ENCODE data around the gene RAPGEF5.

Gene RAPGEF5

DNA sequence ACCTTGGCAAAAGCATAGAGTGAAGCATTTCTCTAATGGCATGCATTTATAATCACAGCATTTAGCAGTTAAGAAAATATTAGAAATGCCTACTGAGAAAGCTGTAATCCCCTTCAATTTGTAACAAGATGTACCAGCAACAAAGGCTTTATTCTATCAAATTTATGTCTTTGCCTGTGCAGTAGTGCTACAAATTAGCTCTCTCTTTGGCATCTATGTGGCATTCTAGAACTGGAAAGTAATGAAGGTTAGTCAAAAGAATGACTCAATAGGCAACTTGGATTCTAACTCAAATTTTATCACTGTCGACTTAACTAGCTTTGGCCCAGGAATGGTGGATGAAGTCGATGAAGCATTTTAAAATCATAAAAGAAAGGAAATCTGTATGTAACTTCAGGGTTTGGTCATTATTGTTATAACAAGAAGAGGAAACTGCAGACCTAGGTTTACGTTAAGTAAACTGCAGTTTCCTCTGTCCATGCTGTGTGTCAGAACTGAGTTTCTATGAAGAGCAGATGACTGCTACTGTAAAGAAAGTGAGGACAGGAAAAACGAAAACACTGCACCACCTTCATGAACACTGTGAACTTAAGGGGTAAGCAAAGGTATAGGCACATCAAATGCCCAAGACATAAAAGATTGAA lies 140.0 kb downstream of the RAPGEF5 start:
- no peak for DNase-seq (ENCODE audit: low read depth)

DNA sequence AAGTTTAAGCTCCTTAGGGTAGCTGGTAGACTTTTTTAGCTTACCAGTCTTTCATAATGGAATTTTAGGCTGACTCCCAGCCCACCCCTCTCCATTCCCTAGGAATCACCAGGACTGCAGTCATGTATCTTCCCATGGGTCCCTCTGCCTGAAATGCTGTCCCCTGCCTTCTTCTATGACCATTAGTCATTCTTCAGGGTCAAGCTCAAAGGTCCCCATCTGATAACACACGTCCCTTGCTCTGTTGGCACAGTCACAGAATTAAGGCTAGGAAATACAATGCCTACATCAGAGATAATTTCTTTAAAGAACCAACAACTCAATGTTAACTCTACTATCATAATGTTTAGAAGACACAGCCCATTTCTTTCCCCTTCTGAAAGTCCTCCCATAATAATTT lies 140.6 kb downstream of the RAPGEF5 start:
- DNase-seq (ENCODE audit: low read depth) = no peak

DNA sequence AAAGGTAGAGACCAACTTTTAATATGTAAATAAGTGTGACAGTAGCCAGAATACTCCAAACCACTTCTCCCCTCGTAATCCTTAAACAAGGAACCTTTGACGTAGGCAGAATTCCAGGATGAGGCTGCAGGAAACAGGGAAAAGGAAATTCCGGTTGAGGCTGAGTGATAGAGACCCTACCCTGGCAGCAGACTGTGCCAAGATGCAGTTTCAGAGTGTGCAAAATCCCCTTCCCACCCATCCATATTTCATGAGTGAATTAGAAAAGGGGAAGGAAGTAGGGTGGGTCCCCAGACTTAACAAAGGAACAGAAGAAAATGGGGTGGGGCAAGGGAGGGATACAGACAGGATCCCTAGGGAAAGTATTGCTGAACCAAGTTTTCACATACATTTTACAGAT lies 143.0 kb downstream of the RAPGEF5 start:
- DNase-seq (ENCODE audit: low read depth) = no peak

- DNase-seq (ENCODE audit: low read depth) = no peak
These were observed 143.9 kb downstream of the RAPGEF5 start for GRCh38 chr7:22213081-22213480.

DNA sequence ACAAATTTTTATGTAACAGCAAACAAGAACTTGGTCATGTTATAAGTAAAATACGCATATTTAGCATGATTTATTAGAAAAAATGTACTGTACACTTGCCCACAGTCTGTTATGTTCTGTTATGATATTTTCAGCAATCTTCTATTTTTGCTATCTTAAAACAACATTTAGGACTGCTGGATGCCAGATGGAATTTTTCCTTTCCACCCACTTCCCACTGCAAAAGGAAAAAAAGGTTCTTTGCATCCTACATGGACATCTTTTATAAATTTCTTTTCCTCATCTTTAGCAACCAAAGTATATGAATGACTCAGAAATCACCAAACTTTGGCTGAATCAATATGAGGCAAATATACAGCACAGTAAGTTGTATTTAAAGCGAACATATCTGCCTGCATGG lies 146.0 kb downstream of the RAPGEF5 start:
- no peak for DNase-seq (ENCODE audit: low read depth)

- no peak for DNase-seq (ENCODE audit: low read depth)
These were observed 146.6 kb downstream of the RAPGEF5 start for GRCh38 chr7:22210355-22210754.

DNA sequence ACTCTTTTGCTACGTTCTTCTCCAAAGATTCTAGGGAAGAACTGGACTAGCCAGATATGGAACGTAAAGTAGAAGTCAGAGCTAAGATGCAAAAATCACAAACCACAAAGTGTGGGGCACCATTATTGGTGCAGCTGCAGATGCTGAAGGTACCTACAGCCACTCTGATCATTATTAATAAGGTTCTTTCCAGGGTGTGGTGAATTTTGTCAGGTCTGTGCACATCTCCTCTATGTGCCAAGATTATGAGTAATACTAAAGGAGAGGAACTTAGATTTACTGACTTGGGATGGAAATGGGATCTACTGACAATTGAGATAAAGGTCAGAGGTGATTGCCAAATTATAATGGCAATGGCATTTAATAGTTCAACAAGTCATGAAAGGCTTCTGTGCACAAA lies 148.2 kb downstream of the RAPGEF5 start:
- no peak for DNase-seq (ENCODE audit: low read depth)

GRCh38 chr7:22207724-22208225 lies 149.2 kb downstream of the RAPGEF5 start:
- no peak for DNase-seq (ENCODE audit: low read depth)

DNA sequence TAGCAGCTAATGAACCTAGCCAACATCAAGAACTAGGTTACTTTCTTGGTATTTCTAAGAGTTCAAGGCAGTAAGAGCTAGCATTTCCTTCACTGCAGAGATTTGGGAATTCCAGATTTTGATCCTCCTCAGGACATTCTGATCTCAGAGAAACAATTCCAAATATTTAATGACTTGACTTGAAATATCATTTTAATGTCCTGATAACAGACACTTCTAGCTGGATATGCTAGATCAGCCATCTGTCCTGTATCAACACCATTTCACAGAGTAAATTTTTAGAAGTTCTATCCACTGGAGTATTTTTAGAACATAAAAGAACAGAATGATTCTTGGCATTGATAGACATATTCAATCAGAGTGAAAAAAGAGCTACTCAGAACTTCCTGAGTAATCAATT lies 151.3 kb downstream of the RAPGEF5 start:
- no peak for DNase-seq (ENCODE audit: low read depth)

- DNase-seq (ENCODE audit: low read depth) = no peak
These were observed 152.6 kb downstream of the RAPGEF5 start for GRCh38 chr7:22204312-22204711.

GRCh38 chr7:22202141-22202540 lies 154.8 kb downstream of the RAPGEF5 start:
- DNase-seq (ENCODE audit: low read depth) = no peak

DNA sequence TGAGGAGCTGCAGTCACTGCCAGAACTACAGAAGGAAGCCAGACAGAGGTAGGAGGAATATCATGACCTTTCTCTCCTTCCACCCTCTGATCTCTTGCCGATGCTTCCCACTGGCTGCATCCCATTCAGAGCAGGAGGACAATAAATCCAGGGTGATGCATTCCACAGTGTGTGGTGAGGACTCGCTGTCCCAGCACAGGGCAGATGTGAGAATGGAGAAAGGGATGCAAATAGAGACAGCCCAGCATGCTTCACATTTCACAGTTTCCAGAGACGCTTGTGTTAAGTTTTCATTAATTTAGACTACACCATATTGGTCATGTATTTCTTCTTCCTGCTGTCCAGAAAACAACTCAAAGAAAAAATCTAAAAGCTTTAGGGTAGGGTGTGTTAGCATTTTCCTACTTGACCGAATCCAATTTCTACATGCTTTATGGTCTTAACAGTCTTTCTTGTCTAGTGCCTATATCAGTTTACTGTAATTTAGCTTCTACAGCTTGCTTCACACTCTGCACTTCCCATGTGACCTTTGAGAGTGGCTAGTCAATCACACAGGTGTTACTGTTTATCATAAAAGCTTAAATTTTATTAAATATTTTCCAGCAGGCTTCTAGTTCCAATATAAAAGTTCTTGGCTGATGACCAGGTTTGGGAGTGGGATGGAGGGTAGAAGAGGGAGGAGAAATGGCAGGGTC lies 155.6 kb downstream of the RAPGEF5 start:
- DNase-seq (ENCODE audit: low read depth) = no peak

GRCh38 chr7:22200777-22201176 lies 156.2 kb downstream of the RAPGEF5 start:
- DNase-seq (ENCODE audit: low read depth) = no peak

DNA sequence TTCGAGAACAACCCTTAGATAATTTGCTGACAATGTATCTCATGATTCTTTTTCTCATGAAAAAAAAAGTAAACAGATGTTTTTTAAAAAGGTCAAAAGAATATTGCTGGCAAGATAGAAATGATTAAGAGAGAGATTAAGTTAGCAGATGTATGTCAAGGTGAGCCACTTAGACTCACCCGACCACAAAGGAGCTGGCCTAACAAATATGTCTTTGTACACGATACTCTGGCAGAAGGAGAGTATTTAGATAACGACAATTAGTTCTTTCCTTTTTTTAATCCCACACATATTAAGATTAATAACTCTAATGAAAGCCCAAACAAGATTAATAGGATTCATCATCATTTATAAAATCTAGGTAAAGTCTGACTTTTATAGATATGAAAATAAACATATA lies 156.7 kb downstream of the RAPGEF5 start:
- DNase-seq (ENCODE audit: low read depth) = no peak

- no peak for DNase-seq (ENCODE audit: low read depth)
These were observed 159.6 kb downstream of the RAPGEF5 start for GRCh38 chr7:22197376-22197775.

DNA sequence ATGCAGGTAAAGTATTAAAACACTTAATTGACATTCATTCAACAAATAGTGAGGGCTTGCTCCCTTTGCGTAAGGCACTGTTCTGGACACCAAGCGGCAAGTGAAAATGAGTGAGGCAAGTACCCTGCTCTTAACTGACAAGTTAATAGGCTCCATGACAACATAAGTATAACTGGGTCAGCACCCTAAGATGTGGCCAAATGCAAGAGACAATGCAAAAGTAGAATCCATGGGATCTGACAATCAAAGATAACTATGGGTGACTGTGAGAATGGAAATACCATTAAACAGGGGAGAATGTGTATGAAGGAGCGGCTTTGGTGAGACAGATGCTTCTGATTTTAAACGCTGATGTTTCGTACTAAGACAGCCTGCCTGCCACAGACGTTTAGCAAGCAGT lies 160.5 kb downstream of the RAPGEF5 start:
- no peak for DNase-seq (ENCODE audit: low read depth)

DNA sequence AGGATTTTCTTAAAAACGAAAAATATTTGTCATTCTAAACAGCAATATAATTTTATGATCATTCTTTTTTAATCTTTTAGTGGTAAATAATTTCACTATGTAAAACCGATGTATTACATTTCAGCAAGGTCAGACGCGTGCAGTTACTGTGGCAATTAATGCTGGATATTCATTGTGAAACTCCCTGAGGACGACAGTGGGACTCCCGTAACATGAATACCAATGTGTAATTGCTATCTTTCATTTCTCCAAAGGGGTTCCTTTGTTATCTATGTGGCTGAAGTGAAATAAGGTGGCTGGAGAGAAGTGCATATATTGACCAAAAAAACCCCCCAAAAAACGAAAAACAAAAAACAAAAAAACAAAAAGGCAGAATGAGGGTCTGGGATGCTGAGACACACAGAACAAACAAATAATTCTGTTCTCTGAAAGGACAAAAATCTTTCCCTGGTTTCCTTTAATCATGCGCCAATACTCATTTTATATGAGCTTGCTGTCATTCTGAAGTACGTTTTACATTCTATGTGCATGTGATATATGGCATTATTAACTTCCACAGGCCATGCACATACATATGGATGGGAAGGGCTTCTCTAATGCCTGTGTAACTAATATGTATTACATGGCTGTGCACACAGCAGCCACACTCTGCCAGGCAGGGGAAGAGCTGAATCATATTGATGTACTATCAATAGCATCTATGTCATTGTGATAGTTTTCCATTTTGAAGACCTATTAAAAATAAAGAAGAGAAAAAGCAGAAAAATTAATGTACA lies 161.4 kb downstream of the RAPGEF5 start:
- DNase-seq (ENCODE audit: low read depth) = no peak

DNA sequence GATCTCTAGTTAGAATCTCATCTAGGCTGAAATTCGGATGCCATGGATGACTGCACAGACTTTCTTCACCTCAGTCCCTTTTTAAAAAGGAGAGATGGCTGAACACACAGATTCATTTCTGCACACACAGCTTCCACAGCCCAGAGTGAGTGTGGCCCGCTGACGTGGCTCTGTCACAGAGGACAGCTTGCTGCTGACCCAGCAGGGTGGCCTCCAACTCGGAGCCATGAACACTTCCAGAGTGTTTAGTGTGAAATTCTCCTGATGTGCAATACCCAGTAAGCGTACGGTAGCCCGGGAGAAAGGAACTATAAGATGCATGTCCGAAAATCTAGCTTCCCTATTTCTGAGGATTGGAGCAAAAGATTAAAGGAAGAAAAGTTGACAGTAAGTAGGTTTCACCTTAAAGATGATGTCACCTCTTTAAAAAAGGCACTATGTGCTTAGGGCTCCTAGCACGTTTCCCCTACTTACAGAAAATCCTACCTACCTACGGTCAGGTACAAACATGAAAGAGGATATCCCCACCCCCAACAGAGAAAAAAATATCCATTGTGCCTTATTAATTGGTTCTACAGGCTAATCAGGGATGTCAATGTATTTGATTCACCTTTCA lies 162.2 kb downstream of the RAPGEF5 start:
- no peak for DNase-seq (ENCODE audit: low read depth)

- no peak for DNase-seq (ENCODE audit: low read depth)
These were observed 163.4 kb downstream of the RAPGEF5 start for GRCh38 chr7:22193450-22193983.

- no peak for DNase-seq (ENCODE audit: low read depth)
These were observed 164.2 kb downstream of the RAPGEF5 start for GRCh38 chr7:22192801-22193200.

DNA sequence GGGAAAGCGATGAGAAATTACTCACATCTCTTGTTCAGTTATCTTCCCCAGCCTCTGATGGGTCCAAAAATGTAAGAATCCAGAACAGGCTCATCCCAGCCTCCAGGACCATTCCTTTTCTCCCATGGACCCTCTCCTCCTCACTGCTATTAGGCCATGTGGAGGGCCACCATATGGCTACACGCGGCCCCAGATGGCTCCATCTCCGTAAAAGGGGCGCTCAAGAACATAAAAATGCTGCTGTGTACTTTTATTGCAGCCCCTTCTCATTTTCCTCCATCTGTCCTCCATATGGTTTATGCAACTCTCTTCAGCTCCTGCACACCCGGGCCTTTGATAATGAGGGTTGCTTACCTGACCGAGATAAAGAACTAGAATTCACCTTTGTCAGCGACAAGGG lies 166.2 kb downstream of the RAPGEF5 start:
- no peak for DNase-seq (ENCODE audit: low read depth)

DNA sequence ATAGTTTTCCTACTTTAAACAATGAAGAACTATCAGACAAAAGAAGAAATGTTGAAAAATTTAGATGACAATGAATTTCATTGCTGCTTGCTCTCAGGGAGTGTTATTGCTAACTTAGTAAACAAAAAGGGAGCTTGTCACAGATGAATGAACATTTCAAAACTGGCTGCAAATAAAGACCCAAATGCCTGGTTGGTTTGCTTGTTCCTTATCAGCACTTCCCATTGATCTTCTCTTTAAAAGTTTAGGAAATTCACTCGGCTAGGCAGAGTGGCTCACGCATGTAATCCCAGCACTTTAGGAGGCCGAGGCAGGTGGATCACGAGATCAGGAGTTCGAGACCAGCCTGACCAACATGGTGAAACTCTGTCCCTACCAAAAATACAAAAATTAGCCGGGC lies 167.2 kb downstream of the RAPGEF5 start:
- no peak for DNase-seq (ENCODE audit: low read depth)

Measured in activated T-cell treated with anti-CD3 and anti-CD28 coated beads for 48 hours (primary cell).